Epithelial cell of proximal tubule (primary cell): ENCODE results near the gene DUSP8. TPM values are rescaled to one million over a fixed set of nuclear protein-coding genes. Genes with fewer than 3 reads are reported as not detected.

Experiments
- DNase-seq: peaks from one replicate; pipeline ENCODE4 v3.0.0-alpha.2; 2011; ENCODE audit warnings: low read depth
- H3K4me3 ChIP-seq: 2 replicates; pipeline ENCODE4 v1.5.1; 2011; ENCODE audit warnings: low read depth, mild to moderate bottlenecking, low read length
- total RNA-seq: library from RNA; depleted of rRNA; stranded (reverse); fragments of >200 nt; gene quantifications from 2 replicates; pipeline ENCODE4 v1.2.3, GENCODE V29; 2015
- TF ChIP-seq, protein P1 (sequence below): conservative IDR thresholded peaks from 2 replicates; pipeline ENCODE4 v1.5.1; 2012; ENCODE audit warnings: low read depth, mild to moderate bottlenecking, low read length

DUSP8 gene
- total RNA-seq, 1 donor from 2014 or later: 13.1 TPM

DNA sequence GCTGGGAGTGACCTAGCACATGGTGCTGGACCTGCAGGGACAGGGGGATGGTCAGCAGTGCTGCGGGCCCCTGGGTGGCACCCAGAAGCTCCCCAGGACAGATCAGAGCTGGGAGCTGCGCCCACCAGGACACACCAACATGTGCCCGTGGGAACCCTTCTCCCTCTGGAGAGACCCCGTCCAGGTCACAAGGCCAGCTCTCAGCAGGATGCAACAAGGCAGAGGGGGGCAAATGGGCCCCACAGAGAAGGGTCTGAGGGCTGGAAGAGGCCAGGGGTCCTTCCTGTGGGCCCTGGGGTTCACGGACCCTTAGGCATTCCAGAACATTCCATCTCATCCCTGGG is 6.2 kb downstream of the DUSP8 start:
- no peak overlapping the region for H3K4me3 ChIP-seq
- DNase-seq: no peak
- TF ChIP-seq, protein P1, sequence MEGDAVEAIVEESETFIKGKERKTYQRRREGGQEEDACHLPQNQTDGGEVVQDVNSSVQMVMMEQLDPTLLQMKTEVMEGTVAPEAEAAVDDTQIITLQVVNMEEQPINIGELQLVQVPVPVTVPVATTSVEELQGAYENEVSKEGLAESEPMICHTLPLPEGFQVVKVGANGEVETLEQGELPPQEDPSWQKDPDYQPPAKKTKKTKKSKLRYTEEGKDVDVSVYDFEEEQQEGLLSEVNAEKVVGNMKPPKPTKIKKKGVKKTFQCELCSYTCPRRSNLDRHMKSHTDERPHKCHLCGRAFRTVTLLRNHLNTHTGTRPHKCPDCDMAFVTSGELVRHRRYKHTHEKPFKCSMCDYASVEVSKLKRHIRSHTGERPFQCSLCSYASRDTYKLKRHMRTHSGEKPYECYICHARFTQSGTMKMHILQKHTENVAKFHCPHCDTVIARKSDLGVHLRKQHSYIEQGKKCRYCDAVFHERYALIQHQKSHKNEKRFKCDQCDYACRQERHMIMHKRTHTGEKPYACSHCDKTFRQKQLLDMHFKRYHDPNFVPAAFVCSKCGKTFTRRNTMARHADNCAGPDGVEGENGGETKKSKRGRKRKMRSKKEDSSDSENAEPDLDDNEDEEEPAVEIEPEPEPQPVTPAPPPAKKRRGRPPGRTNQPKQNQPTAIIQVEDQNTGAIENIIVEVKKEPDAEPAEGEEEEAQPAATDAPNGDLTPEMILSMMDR: no peak

DNA sequence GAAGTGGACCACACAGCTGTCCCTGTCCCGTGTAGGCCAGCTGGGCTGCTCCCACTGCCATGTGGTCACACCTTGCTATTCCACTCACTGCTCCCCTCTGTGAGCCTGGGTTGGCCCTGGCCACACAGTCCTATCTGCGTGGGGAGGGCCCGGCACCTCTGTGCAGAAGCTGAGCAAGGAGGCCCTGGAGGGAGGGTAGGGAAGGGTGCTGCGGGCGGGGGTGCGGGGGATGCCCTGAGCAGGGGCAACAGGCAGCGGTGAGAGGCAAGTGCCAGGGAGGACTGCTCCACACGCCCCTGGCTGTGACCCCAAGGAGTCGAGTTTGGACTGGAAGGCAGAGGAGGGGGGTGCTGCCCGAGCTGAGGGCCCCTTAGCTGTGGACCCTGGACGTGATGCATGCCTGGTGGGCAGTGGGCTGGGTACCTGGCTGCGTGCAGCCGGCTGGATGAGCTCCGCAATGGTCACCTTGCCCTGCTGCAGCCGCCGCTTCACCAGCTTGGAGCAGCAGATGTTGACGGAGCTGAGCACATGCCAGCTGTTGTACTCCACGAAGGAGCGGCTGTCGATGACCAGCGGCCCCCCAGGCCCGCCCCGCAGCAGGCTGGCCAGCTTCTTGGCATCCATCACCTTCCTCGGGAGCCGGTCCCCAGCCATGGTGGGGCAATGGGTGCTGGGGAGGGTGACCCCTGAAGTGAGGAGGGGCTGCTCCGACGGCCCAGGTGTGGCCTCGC is 6.7 kb downstream of the DUSP8 start:
- no peak for DNase-seq
- TF ChIP-seq, protein P1: no peak
- H3K4me3 ChIP-seq: no peak overlapping the region

DNA sequence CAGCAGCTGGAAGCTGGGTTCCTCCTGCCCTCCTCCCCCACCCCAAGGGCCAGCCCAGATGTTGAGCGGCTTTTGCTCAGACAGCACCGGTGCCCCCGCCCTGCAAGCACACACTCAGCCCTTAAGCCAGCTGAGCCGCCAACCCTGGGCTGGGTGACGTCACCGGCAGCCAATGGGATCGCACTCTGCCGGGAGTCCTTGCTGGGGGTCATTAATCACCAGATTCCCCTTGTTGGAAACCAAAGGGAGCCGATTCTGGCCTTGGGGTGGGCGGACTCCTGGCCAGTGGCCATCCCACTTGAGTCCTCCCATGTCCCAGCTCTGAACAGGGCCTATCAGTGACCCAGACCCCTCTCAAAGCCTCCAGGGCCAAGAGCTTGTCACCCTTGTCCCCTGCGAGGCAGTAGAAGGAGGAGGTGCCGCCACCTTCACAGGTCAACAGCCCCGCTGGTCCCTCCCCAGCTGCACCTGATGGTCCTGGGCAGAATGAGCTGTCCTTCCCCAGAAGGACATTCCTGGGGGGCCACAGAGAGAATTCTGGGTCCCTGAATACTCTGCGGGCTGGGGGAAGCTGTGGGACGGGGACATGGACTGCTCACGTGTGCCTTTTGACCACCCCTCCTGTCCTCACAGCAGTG is 7.4 kb downstream of the DUSP8 start:
- TF ChIP-seq, protein P1: no peak
- no peak for DNase-seq
- H3K4me3 ChIP-seq: no peak overlapping the region

DNA sequence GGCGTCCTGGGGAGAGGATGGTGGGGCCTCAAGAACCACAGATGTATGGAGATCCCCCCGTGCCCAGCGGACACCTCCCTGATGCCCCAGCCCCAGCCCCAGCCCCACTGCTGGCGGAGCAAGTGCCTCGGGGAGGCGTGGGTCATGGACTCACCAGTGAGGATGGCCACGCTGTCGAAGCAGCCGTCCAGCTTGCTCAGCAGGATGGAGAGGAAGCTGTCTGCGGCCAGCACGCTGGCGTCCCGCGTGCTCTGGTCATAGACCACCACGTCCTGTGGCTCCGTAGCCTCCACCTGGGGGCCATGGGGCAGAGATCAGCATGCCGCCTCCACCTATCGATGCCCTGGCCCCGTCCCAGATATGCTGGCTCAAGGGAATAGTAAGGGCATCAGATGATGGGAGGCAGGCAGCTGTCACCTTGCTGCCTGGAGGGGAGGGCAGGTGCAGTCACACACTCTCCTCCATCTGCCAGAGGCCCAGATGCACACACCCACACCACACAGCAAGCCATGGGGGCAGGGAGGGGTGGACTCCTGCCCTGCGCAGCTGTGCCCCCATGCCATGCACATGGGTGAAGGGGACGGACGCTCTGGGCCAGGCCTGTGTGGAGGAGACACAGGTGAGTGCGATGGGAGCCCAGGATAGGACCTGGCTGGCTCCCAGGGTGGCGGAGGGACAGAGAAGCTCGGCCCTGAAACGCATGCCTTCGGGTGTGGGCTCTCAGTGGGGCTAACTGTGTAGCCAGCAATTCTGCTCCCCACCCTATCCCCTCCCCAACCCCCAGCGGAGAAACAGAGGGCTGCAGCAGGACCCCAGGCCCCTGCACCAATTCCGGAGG is 8.2 kb downstream of the DUSP8 start:
- TF ChIP-seq, protein P1: no peak
- no peak for DNase-seq

DNA sequence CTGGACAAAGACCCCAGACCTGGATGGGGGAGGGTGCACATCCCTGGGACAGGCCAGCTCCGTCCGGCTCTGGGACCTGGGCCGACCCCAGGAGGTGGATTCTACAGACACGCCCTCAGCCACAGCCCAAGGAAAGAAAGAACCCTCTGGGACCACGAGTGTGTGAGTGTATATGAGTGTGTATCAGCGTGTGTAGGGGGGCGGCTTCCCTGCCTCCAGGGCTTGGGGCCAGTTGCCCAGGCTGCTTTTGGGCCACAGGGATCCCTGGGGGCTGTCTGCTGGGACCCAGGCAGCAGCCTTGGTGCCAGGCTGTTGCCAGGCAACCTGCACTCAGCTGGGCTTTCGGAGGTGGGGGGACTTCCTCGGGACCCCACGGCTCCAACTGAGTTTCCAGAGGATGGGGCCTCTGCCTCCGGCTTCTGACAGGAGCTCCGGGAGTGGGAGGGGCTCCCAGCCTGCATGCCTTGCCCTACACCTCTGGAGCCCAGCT is 8.9 kb downstream of the DUSP8 start:
- DNase-seq: no peak
- no peak overlapping the region for H3K4me3 ChIP-seq
- TF ChIP-seq, protein P1: no peak

More for the DNA sequence above, 8.2 kb downstream of the DUSP8 start:
- no peak overlapping the region for H3K4me3 ChIP-seq

DNA sequence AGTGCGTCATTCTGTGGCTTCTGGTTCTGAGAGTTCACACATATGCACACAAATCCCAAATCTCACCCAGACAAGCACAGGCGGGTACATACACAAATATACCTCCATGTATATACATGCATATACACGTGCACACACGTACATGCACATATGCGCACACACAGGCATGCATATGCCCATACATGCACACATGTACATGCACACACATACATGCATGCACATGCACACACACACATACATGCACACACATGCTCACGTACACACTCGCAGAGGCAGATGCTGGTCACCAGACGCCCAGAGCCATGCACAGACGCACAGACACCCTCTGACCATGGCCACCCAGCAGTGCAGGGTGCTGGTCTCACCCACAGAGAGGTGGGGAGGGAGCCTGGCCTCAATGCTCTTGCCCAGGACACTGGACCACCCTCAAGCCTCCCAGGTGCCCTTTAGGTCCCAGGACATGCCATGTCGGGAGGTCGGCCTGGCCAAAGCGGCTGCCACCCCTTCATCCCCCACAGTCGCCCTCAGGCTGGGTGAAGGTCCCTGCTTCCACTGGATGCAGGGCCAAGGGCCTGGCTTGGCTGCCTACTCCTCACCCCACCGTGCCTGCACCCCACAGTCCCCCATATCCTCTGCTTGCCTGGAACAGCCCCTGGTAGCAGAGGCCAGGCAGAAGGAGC is 9.5 kb downstream of the DUSP8 start:
- no peak overlapping the region for H3K4me3 ChIP-seq
- TF ChIP-seq, protein P1: no peak
- DNase-seq: no peak
